ENCODE results near the gene PJVK.

Gene PJVK

GRCh38 chr2:178484245-178485041 is 33.3 kb downstream of the PJVK start:
- DNase-seq: no peak

DNA sequence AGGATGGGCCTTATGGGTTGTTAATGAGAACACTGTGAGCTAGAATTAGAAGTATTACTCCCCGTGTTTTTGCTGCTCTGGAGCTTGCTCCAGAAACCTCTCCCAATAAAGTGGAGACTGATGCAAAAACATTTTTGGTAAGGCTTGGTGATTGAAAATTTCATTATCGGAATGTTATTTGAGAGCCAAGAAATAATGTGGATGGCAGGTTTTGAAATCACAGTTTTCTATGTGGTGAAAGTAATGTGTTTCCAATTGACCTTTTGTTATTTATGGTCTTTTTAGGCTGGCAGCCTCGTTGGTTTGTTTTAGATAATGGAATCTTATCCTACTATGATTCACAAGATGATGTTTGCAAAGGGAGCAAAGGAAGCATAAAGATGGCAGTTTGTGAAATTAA is 34.2 kb downstream of the PJVK start:
- no peak for DNase-seq

- DNase-seq: no peak
Measured at GRCh38 chr2:178491612-178492011, 40.4 kb downstream of the PJVK start.

GRCh38 chr2:178496049-178496448 is 44.9 kb downstream of the PJVK start:
- DNase-seq: no peak

- no peak for DNase-seq
Measured at GRCh38 chr2:178498137-178498536, 47.0 kb downstream of the PJVK start.

DNA sequence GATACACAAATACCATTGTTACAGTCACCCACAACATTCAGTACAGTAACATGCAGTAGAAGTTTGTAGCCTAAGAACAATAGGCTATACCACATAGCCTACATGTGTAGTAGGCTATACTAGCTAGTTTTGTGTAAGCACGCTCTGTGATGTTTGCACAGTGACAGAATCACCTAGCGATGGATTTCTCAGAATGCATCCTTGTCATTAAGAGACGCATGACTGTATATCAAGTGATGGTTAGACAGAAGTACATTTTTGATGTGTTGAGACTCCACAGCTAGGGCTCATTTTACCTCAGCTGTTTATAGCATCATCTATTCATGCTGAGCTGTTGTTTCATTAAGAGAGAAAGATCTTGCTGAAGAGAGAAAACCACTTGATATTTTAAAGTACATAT is 48.5 kb downstream of the PJVK start:
- no peak for DNase-seq

DNA sequence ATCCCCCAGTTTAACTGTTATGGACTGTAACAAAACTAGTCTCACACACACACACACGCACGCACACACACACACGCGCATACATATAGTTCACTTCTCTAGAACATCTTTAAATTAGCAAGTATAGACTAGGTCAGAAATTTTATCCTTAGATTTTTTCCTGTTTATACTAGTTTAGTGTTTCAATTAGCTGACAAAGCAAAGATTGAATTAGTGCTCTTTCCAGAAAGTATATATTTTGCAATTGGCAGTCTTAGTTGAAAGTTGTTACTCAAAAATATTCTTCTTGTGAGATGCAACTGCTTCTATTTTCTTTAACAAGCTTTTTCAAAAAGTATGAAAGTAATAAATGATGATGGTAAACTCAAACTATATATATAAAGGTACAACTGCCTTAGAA is 51.6 kb downstream of the PJVK start:
- DNase-seq: no peak

GRCh38 chr2:178506101-178506500 is 54.9 kb downstream of the PJVK start:
- DNase-seq: no peak

DNA sequence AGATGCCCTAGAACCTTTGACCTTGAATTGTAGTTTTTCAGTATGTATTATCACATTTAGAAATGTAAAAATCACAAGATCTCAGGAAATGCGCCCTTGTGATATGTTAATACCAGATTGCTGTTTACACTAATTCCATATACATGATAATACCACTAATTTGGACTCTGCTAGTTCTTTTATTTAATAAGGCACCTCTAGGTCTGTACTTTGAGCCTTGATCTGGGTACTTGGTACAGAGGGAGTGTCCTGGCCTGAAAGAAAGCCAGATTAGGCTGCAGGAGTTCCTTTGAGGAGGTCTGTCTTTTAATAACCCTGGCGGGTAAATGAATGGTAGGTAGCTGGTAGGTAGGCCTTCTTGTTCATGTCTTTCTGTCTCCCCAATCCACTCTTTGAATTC is 55.3 kb downstream of the PJVK start:
- no peak for DNase-seq

DNA sequence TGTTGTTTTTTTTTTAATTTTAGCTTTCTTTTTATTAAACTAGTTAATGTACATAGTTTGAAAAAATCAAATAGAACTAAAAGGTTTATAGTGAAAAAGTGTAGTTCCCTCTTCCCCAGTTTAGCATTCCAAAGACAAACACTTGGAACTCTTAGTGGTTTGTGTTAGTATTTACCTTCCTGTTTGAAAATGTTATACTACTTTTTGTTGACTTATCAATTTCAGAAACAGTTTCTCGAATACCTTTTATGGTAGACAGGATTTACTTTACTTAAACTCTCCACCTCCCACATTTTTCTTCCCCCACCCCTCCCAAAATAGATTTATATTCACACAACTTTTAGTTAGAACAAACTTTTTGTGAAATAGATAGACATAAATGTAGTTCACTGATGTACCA is 55.8 kb downstream of the PJVK start:
- DNase-seq: no peak

- no peak for DNase-seq
Measured at GRCh38 chr2:178508646-178509045, 57.5 kb downstream of the PJVK start.

DNA sequence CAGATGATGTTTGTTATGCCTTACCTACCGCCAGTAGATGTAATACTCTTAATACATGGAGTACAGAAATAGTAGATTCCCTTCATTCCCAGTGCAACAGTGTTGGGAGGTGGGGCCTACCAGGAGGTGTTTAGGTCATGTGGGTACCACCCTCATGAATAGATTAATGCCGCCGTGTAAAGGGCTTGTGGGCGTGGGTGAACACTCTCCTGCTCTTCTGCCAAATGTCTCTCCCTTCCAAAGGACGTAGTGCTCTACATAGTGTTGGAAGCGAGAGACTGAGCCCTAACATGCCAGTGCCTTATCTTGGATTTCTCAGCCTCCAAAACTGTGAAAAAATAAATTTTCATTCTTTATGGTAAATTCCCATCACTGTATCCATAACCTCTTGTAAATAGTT is 59.2 kb downstream of the PJVK start:
- DNase-seq: no peak
